ENCODE measurements around the gene SCYL3. TPM values are rescaled to one million over a fixed set of nuclear protein-coding genes. Genes with fewer than 3 reads are reported as not detected.
"Not testable (repeated sequence)": the region's sequence is repeated elsewhere in the genome, so short reads cannot be mapped to it uniquely, and the experiment has no call there.

The SCYL3 gene
- total and polyA plus RNA-seq, 2 of the 13 experiments (the other 11 are each of a cell fraction or from before 2014, with no cell fraction given): 3.3 to 4.9 TPM

DNA sequence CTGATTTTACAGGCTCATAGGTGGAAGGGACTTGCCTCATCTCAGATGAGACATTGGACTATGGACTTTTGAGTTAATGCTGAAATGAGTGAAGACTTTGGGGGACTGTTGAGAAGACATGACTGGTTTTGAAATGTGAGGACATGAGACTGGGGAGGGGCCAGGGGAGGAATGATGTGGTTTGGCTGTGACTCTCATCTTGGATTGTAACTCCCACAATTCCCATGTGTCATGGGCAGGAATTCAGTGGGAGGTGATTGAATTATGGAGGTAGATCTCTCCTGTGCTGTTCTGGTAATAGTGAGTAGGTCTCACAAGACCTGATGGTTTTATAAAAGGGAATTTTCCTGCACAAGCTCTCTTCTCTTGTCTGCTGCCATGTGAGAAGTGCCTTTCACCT lies 20.8 kb downstream of the SCYL3 start:
- Histone ChIP-seq H3K27me3 (ENCODE audit: control insufficient read depth in 1 of 2, insufficient read depth in 2 of 2, low read length in 2 of 2) (no peaks in the 10 kb centered on the region), H3K4me3 (replicated peaks in 1 of 3; ENCODE audit: insufficient read depth in 1 of 3, low read depth in 2 of 3, low read length in 3 of 3) (no peak overlapping the region), H3K79me2 (ENCODE audit: insufficient read depth, low read length) (no peaks in the 10 kb centered on the region), H3K9me3 (ENCODE audit: low read length) (peaks cover 8% of the 10 kb centered on the region; the same call in 1 of the 2 replicates), H4K20me1 (ENCODE audit: insufficient read depth, low read length) (no peaks in the 10 kb centered on the region), H3K36me3 (replicated peaks in 1 of 2; ENCODE audit: control insufficient read depth in 1 of 2, insufficient read depth in 2 of 2, low read length in 2 of 2) (peaks cover 16 to 76% of the 10 kb centered on the region in 2 experiments), H2AFZ (ENCODE audit: low read length) (no peak overlapping the region), H3K4me1 (ENCODE audit: insufficient read depth, low read length) (peaks cover 3% of the 10 kb centered on the region; the same call in 1 of the 2 replicates), H3K9ac (ENCODE audit: insufficient read depth, low read depth, low read length) (no peak overlapping the region), H3K4me2 (ENCODE audit: low read depth, low read length) (no peak overlapping the region), H3K27ac (ENCODE audit: extremely low read length, insufficient read depth, low read length) (no peak overlapping the region)
- intact Hi-C loops (cut with micrococcal nuclease; ENCODE audit: unreplicated experiment) (no loop called here), in situ Hi-C loops (cut with HindIII; ENCODE audit: extremely low pct_ligation_motif_present, low pct_unique_long_range_greater_than_20kb) (no loop called here)
- BruUV-seq (replicated peaks): no TSS peak
- ChIA-PET CTCF (ENCODE audit: low intra/inter-chr PET ratio, low total read pairs) (no interaction called here), POLR2A (no interaction called here)
- DNase-seq (ENCODE audit: low spot score) (no peak), ATAC-seq (no peak), FAIRE-seq (no peak)
- no peak for TF ChIP-seq SSRP1 (CRISPR knock-in tag; IDR thresholded peaks at IDR 0.05)
- TF ChIP-seq, protein P1, sequence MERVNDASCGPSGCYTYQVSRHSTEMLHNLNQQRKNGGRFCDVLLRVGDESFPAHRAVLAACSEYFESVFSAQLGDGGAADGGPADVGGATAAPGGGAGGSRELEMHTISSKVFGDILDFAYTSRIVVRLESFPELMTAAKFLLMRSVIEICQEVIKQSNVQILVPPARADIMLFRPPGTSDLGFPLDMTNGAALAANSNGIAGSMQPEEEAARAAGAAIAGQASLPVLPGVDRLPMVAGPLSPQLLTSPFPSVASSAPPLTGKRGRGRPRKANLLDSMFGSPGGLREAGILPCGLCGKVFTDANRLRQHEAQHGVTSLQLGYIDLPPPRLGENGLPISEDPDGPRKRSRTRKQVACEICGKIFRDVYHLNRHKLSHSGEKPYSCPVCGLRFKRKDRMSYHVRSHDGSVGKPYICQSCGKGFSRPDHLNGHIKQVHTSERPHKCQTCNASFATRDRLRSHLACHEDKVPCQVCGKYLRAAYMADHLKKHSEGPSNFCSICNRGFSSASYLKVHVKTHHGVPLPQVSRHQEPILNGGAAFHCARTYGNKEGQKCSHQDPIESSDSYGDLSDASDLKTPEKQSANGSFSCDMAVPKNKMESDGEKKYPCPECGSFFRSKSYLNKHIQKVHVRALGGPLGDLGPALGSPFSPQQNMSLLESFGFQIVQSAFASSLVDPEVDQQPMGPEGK (CRISPR knock-in tag; IDR thresholded peaks at IDR 0.05): no peak
- TF ChIP-seq GLI4 (CRISPR knock-in tag; IDR thresholded peaks at IDR 0.05; ENCODE audit: borderline replicate concordance): no peak
- TF ChIP-seq ELF1 (CRISPR knock-in tag; IDR thresholded peaks at IDR 0.05): no peak
- TF ChIP-seq, protein P2, sequence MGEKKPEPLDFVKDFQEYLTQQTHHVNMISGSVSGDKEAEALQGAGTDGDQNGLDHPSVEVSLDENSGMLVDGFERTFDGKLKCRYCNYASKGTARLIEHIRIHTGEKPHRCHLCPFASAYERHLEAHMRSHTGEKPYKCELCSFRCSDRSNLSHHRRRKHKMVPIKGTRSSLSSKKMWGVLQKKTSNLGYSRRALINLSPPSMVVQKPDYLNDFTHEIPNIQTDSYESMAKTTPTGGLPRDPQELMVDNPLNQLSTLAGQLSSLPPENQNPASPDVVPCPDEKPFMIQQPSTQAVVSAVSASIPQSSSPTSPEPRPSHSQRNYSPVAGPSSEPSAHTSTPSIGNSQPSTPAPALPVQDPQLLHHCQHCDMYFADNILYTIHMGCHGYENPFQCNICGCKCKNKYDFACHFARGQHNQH (CRISPR knock-in tag; IDR thresholded peaks at IDR 0.05): no peak
- no peak for TF ChIP-seq BRCA1 (CRISPR knock-in tag; IDR thresholded peaks at IDR 0.05)
- no peak for TF ChIP-seq ZC3H4 (CRISPR knock-in tag; IDR thresholded peaks at IDR 0.05; ENCODE audit: borderline replicate concordance)
- no peak for TF ChIP-seq HOXA3 (CRISPR knock-in tag; IDR thresholded peaks at IDR 0.05)
- no peak for TF ChIP-seq ATAD3A (CRISPR knock-in tag; IDR thresholded peaks at IDR 0.05)
- TF ChIP-seq ZNF674 (CRISPR knock-in tag; IDR thresholded peaks at IDR 0.05; ENCODE audit: low read depth): no peak
- no peak for TF ChIP-seq JUNB (CRISPR knock-in tag; IDR thresholded peaks at IDR 0.05; ENCODE audit: borderline replicate concordance)

DNA sequence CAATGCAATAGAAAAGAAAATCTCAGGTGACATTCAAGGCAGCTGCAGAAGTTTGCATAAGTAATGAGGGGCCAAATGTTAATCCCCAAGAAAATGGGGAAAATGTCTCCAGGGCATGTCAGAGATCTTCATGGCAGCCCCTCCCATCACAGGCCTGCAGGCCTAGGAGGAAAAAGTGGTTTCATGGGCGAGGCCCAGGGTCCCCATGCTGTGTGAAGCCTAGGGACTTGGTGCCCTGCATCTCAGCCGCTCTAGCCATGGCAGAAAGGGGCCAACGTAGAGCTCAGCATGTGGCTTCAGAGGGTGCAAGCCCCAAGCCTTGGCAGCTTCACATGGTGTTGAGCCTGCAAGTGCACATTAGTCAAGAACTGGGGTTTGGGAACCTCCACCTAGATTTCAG lies 21.7 kb downstream of the SCYL3 start:
- H2AFZ ChIP-seq (ENCODE audit: low read length); H3K4me3 ChIP-seq (replicated peaks in 1 of 3; ENCODE audit: insufficient read depth in 1 of 3, low read depth in 2 of 3, low read length in 3 of 3); H3K27ac ChIP-seq (ENCODE audit: extremely low read length, insufficient read depth, low read length); H3K9me3 ChIP-seq (ENCODE audit: low read length); H3K27me3 ChIP-seq (ENCODE audit: control insufficient read depth in 1 of 2, insufficient read depth in 2 of 2, low read length in 2 of 2); in situ Hi-C loops (cut with HindIII; ENCODE audit: extremely low pct_ligation_motif_present, low pct_unique_long_range_greater_than_20kb); intact Hi-C loops (cut with micrococcal nuclease; ENCODE audit: unreplicated experiment); CTCF ChIA-PET (ENCODE audit: low intra/inter-chr PET ratio, low total read pairs); DNase-seq (ENCODE audit: low spot score); H3K4me1 ChIP-seq (ENCODE audit: insufficient read depth, low read length); H3K79me2 ChIP-seq (ENCODE audit: insufficient read depth, low read length); H3K4me2 ChIP-seq (ENCODE audit: low read depth, low read length); H4K20me1 ChIP-seq (ENCODE audit: insufficient read depth, low read length); H3K9ac ChIP-seq (ENCODE audit: insufficient read depth, low read depth, low read length); BruUV-seq (replicated peaks); ATAC-seq; FAIRE-seq; POLR2A ChIA-PET: not testable (repeated sequence)
- WGBS (ENCODE audit: low lambda C conversion rate): 89% methylated on average over 3 of the region's 3 CpGs
- peaks cover 16 to 81% of the 10 kb centered on the region in 2 experiments for H3K36me3 ChIP-seq (replicated peaks in 1 of 2; ENCODE audit: control insufficient read depth in 1 of 2, insufficient read depth in 2 of 2, low read length in 2 of 2)

Measured in HepG2 (cell line).